Measurements from ENCODE around the gene CYP27C1. TPM values are rescaled to one million over a fixed set of nuclear protein-coding genes. Genes with fewer than 3 reads are reported as not detected.
A peak's percentile ranks its signal among the peaks of the same experiment; 100 is the strongest.
"Not testable (repeated sequence)": the region's sequence is repeated elsewhere in the genome, so short reads cannot be mapped to it uniquely, and the experiment has no call there.

CYP27C1 gene
- total RNA-seq, 1 donor from 2014 or later = not detected

- DNase-seq (ENCODE audit: low read depth in 2 of 2) = peak in 1 of 2 donors; percentile 76
Measured at GRCh38 chr2:127225186-127225960, 5.3 kb upstream of the CYP27C1 start.

GRCh38 chr2:127224135-127224534 is 4.0 kb upstream of the CYP27C1 start:
- DNase-seq (ENCODE audit: low read depth in 2 of 2) = not testable (repeated sequence)

GRCh38 chr2:127220768-127221527 is 849 bp upstream of the CYP27C1 start:
- DNase-seq (ENCODE audit: low read depth in 2 of 2) = no peak

DNA sequence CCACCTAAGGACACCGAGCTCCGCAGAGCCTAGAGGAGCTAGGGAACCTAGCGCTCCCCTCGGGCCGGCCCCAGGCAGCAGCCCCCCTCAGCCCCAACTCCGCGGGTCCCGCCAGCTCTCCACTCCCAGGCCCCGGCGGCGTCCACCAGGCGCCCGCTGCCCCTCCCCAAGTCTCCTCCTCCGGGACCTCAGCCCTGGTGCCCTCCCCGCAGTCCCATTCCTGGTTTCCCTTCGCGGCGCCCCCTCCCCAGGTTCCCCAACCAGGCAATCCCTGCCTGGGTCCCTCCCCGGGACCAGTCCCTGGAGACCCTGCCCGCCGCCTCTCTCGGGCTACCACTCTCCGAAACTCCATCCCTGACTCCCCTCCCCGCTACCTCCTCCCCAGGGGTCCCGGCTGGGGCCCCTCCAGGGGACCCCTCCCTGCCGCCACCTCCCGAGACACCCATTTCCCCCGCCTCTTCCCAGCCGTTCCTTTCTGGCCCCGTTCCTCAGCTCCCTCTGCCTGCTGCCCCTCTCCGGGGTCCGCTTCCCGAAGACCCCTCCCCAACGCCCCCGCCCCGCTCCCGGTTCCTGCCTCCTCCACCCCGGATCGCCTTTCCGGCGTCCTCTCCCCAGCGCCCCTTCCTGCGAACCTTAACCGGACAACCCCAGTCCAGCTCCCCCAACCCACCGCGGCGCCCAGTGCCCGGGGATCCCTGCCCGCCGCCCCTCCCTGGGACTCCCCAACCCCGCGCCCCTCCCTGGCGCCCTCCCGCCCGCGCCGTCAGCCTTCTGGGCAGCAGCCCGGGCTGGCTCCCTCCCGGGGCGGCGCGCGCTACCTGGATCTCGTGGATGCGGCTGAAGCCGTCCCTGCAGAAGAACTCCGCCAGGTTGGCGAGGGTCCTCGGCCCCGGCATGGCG is 678 bp downstream of the CYP27C1 start:
- peak in 1 of 2 donors; percentile 27 for DNase-seq (ENCODE audit: low read depth in 2 of 2)

- DNase-seq (ENCODE audit: low read depth in 2 of 2) = no peak
Measured at GRCh38 chr2:127218812-127219170, 1.3 kb downstream of the CYP27C1 start.

DNA sequence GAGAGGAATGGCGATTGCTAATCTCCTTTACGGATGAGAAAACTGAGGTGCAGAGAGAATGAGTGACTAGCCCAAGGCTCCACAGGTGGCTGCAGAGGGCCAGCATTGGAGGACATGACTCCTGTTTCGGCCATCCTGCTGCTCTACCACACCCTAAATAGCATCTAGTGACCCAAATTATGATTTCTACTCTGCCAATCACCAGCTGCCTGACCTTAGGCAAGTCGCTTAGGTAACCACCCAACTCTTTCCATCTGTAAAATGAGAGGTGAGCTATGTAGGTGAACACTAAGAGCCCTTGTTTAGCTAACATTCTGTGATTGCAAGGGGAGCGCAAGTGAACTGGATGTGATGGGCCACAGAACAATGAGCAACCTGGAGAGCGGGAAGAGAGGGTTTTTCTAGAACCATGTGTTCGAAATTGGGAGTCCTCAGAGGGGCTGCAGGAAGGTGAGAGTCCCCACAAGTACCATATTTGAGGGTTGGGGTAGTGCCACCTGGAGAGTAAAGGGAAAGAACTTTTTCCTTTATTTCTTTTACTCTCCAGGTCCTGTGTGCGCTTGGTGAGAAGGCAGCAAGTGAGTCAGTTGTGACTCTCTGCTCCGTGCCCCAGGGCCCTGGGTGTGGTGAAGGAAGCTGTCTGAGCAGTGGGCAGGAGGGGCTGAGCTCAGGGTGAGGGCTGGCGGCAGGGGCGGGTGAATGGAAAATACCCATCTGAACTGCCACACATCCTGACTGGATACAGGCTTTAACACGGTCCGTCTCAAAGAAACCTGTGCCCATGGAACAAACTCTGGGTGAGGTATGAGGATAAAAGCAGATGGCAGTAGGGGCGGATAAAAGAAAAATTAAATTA is 2.4 kb downstream of the CYP27C1 start:
- DNase-seq (ENCODE audit: low read depth in 2 of 2) = peak in 1 of 2 donors; percentile 65

DNA sequence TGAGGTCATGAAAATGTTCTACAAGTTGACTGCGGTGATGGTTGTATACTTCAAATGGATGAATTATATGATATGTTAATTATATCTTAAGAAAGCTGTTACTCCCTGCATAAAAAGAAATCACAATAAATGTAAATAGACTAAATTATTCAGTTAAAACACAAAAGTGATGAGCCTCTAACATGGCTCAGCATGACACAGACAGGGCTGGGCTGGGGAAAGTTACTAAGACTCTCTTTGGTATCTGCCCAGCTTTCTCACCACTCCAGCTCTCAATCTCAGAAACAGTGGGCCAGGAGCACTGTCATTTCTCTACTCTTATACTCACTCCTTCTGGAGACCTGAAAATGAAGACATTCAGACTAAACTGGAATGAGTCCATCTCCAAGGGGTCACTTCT is 3.5 kb downstream of the CYP27C1 start:
- DNase-seq (ENCODE audit: low read depth in 2 of 2) = no peak

GRCh38 chr2:127216095-127216494 is 4.0 kb downstream of the CYP27C1 start:
- no peak for DNase-seq (ENCODE audit: low read depth in 2 of 2)

- DNase-seq (ENCODE audit: low read depth in 2 of 2) = not testable (repeated sequence)
Measured at GRCh38 chr2:127214201-127214600, 5.9 kb downstream of the CYP27C1 start.

GRCh38 chr2:127208313-127208712 is 11.8 kb downstream of the CYP27C1 start:
- no peak for DNase-seq (ENCODE audit: low read depth in 2 of 2)

DNA sequence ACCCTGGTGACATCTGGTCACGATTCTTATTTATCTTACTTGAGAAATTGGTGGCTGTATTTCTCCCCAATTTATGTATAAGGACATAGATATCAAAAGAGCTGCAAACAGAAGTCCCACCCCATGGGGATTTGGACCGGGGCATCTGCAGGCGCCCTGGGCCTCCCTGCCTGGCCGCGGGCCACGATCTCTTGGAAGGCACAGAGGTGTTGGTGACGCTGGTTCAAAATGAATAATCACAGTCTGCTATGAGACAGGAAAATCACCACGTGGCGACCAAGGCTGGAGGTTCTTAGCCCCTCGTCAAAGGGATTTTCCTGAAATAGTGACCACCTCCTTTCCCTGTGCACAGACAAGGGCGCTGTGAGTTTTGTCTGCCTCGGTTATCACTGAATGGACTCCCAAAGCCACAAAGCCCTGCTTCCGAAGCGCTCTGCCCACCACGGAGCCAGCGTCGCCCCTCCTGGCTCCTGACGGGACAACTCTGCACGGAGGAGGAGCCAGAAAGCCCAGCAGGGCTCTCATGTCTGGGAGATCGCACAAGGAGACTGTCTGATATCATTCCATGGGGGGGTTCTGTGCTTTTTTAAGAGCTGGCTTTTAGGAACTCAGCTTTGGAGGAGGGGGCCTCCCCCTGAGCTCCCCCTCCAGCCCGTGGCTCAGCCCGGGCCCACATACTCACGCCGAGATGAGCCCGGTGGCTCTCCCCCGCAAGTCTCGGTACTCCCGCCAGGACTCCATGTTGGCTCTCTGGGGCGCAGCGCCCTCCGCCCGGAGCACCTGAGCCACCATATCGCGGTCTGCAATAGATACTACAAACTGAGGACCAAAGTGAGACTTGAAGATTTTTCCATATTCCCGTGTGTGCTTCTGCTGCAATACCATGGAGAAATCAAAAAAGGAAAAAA is 14.6 kb downstream of the CYP27C1 start:
- DNase-seq (ENCODE audit: low read depth in 2 of 2) = no peak

- DNase-seq (ENCODE audit: low read depth in 2 of 2) = no peak
Measured at GRCh38 chr2:127201452-127201851, 18.6 kb downstream of the CYP27C1 start.

- no peak for DNase-seq (ENCODE audit: low read depth in 2 of 2)
Measured at GRCh38 chr2:127200962-127201361, 19.1 kb downstream of the CYP27C1 start.

DNA sequence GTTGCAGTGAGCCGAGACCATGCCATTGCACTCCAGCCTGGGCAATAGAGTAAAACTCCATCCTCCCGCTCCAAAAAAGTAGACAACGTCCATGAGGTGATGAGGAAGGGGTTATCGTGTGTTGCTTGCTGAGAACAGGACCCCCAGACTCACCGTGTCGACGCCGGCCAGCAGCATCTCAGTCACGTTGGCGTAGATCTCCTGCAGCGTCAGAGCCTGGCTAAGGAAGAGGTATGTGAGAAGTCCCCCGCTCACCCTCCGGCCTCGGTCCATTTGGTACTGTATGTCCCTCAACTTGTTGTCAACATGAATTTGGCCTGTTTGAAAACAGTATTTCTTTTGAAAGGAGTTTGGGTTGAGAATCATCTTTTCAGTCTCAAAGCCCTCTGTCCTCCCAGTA is 20.9 kb downstream of the CYP27C1 start:
- DNase-seq (ENCODE audit: low read depth in 2 of 2) = no peak

- DNase-seq (ENCODE audit: low read depth in 2 of 2) = peak; percentile 73 to 79
Measured at GRCh38 chr2:127197475-127198385, 22.4 kb downstream of the CYP27C1 start.

- no peak for DNase-seq (ENCODE audit: low read depth in 2 of 2)
Measured at GRCh38 chr2:127196998-127197397, 23.1 kb downstream of the CYP27C1 start.

GRCh38 chr2:127196549-127196948 is 23.6 kb downstream of the CYP27C1 start:
- DNase-seq (ENCODE audit: low read depth in 2 of 2) = no peak

DNA sequence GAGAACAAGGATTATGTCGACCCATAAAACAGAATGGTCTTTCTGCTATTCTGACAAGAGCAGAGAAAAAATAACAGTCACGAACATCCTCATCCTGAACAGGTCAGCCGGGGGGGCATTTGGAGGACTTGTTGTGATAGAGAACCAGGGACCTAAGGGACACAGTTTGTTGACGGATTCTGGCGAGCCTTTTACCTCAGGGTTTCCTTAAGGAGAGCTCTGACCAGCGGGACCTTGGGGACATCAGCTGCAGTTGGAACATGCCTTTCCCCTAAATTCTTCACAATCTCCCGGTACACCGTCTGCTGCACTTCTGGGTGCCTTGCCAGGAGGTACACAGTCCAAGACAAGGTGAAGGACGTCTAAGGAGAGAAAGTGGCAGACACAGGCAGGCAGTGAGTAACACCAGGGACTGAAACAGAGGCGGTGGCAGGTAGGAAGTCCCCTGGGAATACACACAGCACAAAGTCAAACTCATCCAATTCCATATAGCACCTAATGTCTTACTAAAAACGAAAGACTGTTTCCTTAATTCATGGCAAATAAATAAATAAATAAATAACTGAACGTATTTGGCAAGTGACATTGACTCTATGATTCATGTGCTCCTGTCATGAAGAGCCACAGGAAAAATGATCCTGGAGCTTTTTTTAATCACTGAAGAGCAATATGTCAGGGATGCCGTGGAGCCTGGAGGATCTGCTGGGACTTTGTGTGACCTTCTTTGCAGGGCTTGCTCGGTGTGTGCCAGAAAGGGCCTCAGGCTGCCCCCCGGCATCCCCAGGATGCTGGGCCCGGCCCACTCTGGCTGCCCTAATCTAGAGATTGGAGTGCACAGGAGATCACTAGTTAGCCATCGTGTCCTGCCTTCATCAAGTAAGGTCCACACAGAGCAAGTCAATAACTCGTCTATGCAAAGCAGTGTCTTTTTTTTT is 24.7 kb downstream of the CYP27C1 start:
- DNase-seq (ENCODE audit: low read depth in 2 of 2) = no peak
